Panc1 (cell line): ENCODE results near the gene C2CD2. TPM values are rescaled to one million over a fixed set of nuclear protein-coding genes. Genes with fewer than 3 reads are reported as not detected.

ENCODE experiments used
- ATAC-seq: fragments of 200-7000 bp; cut with Tn5 transposase; 2 replicates; pipeline ENCODE4 v1.9.1; 2020; ENCODE audit warnings: mild to moderate bottlenecking, moderate library complexity
- BruUV-seq: library from RNA; stranded (reverse); fragments of 400-500 nt; replicated peaks from 2 replicates; lab custom pipeline; 2021; lab: Mats Ljungman, UMichigan
- CTCF ChIA-PET: fragments of 300-600 bp; sonication (Branson Sonifier 250); formaldehyde crosslinking; loops from one replicate; lab custom pipeline; 2022; ENCODE audit warnings: antibody characterized with exemption; lab: Charles Lee
- POLR2A ChIA-PET: fragments of 300-600 bp; sonication (Branson Sonifier 250); formaldehyde crosslinking; loops from one replicate; lab custom pipeline; 2022; ENCODE audit warnings: antibody characterized with exemption; lab: Charles Lee
- DNase-seq: peaks from one replicate; pipeline ENCODE4 v3.0.0-alpha.2; 2010; ENCODE audit warnings: low read depth, low spot score
- H3K27ac ChIP-seq: 2 replicates; pipeline ENCODE4 v1.5.1; 2011; ENCODE audit warnings: mild to moderate bottlenecking, low read length, inconsistent platforms
- H3K27me3 ChIP-seq: fragments of 200-500 bp; sonication (Bioruptor generic); 2 replicates; pipeline ENCODE4 v1.6.0; 2014; ENCODE audit warnings: low read length, inconsistent platforms; ENCODE audit not compliant: control insufficient read depth, insufficient read depth
- H3K36me3 ChIP-seq: fragments of 200-500 bp; sonication (Bioruptor generic); 2 replicates; pipeline ENCODE4 v1.5.1; 2014; ENCODE audit warnings: inconsistent platforms, mild to moderate bottlenecking, low read length, moderate library complexity; ENCODE audit not compliant: control insufficient read depth, insufficient read depth
- H3K4me1 ChIP-seq: 2 replicates; pipeline ENCODE4 v1.5.1; 2011; ENCODE audit warnings: inconsistent platforms, mild to moderate bottlenecking, low read length, moderate library complexity; ENCODE audit not compliant: control insufficient read depth, insufficient read depth
- H3K4me3 ChIP-seq, 2 experiments: 2 replicates each; pipeline ENCODE4 v1.5.1; 2011 to 2012; ENCODE audit warnings: low read depth in 2 of 2, low read length in 2 of 2, mild to moderate bottlenecking in 2 of 2, inconsistent platforms in 1 of 2, moderate library complexity in 1 of 2
- H3K9me3 ChIP-seq: fragments of 200-500 bp; sonication (Bioruptor generic); 2 replicates; pipeline ENCODE4 v1.5.1; 2014; ENCODE audit warnings: low read depth, mild to moderate bottlenecking, inconsistent platforms, low read length, moderate library complexity; ENCODE audit not compliant: control insufficient read depth, insufficient read depth
- POLR2AphosphoS5 ChIP-seq: IDR thresholded peaks from 2 replicates; pipeline ENCODE4 v1.6.1; 2012; ENCODE audit warnings: mild to moderate bottlenecking, low read depth, low read length, moderate library complexity
- SIN3A ChIP-seq: IDR thresholded peaks from 2 replicates; pipeline ENCODE4 v1.6.1; 2012; ENCODE audit warnings: low read depth, mild to moderate bottlenecking, low read length, moderate library complexity, borderline replicate concordance; ENCODE audit not compliant: insufficient read depth
- TCF7L2 ChIP-seq: IDR thresholded peaks from 2 replicates; pipeline ENCODE4 v1.6.1; 2011; ENCODE audit warnings: mild to moderate bottlenecking, low read depth, low read length, inconsistent platforms
- in situ Hi-C: cut with HindIII; loops from 2 replicates; pipeline ENCODE4 v1.10.0; 2016; ENCODE audit warnings: low sequenced_read_pairs, low pct_unique_long_range_greater_than_20kb
- intact Hi-C: fragments of 100-400 bp; cut with micrococcal nuclease; formaldehyde crosslinking; loops from one replicate; pipeline ENCODE4 v1.10.0; 2022; ENCODE audit not compliant: unreplicated experiment
- total RNA-seq: library from RNA; stranded (reverse); gene quantifications from one replicate; pipeline ENCODE4 v1.2.1, GENCODE V29; 2021; ENCODE audit not compliant: unreplicated experiment
- TF ChIP-seq, protein P1 (sequence below): fragments of 450-650 bp; IDR thresholded peaks from 2 replicates; pipeline ENCODE4 v1.5.1; 2017; ENCODE audit warnings: mild to moderate bottlenecking
- TF ChIP-seq, protein P2 (sequence below), 2 experiments: IDR thresholded peaks; 2 replicates each; pipeline ENCODE4 v1.6.1; 2011 to 2012; ENCODE audit warnings: low read depth in 2 of 2, control low read depth in 1 of 2, low read length in 1 of 2, mild to moderate bottlenecking in 1 of 2, moderate library complexity in 1 of 2; ENCODE audit not compliant: insufficient read depth in 1 of 2

Gene C2CD2
- total RNA-seq, 1 experiment from 2014 or later = 14.0 TPM

DNA sequence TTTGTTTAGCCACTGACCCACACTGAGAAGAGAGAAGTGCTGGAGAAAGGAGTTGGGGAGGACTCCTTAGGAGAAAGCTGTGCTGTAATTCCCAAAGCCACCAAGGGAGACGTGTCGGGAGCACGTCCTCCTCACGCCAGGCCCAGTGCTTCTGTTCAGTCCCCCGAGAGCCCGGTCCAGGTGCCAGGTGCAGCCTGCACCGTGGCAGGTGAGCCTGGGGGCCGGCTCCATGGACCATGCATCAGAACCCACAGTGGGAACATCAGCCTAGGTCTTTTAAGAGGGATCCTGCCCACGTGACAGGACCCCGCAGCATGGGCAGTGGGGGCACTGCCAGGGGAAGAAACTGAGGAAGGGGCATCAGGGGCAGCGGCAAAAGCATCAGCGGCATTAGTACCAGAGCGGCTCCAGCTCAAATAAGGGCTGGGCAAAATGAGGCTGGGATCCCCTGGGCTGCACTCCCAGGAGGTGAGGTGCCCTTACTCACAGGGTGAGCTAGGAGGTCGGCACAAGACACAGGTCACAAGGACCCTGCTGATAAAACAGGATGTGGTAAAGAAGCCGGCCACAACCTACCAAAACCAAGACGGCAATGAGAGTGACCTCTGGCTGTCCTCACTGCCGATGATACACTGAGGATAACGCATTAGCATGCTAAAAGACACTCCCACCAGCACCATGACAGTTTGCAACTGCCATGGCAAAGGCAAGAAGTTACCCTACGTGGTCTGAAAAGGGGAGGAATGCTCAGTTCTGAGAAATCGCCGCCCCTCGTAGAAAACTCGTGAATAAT lies 50.1 kb downstream of the C2CD2 start:
- intact Hi-C loops (no loop called here), in situ Hi-C loops (no loop called here)
- ATAC-seq (no peak), DNase-seq (no peak)
- no peak for TF ChIP-seq TCF7L2
- TF ChIP-seq SIN3A = no peak
- TF ChIP-seq, protein P1, sequence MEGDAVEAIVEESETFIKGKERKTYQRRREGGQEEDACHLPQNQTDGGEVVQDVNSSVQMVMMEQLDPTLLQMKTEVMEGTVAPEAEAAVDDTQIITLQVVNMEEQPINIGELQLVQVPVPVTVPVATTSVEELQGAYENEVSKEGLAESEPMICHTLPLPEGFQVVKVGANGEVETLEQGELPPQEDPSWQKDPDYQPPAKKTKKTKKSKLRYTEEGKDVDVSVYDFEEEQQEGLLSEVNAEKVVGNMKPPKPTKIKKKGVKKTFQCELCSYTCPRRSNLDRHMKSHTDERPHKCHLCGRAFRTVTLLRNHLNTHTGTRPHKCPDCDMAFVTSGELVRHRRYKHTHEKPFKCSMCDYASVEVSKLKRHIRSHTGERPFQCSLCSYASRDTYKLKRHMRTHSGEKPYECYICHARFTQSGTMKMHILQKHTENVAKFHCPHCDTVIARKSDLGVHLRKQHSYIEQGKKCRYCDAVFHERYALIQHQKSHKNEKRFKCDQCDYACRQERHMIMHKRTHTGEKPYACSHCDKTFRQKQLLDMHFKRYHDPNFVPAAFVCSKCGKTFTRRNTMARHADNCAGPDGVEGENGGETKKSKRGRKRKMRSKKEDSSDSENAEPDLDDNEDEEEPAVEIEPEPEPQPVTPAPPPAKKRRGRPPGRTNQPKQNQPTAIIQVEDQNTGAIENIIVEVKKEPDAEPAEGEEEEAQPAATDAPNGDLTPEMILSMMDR = no peak
- TF ChIP-seq, protein P2, sequence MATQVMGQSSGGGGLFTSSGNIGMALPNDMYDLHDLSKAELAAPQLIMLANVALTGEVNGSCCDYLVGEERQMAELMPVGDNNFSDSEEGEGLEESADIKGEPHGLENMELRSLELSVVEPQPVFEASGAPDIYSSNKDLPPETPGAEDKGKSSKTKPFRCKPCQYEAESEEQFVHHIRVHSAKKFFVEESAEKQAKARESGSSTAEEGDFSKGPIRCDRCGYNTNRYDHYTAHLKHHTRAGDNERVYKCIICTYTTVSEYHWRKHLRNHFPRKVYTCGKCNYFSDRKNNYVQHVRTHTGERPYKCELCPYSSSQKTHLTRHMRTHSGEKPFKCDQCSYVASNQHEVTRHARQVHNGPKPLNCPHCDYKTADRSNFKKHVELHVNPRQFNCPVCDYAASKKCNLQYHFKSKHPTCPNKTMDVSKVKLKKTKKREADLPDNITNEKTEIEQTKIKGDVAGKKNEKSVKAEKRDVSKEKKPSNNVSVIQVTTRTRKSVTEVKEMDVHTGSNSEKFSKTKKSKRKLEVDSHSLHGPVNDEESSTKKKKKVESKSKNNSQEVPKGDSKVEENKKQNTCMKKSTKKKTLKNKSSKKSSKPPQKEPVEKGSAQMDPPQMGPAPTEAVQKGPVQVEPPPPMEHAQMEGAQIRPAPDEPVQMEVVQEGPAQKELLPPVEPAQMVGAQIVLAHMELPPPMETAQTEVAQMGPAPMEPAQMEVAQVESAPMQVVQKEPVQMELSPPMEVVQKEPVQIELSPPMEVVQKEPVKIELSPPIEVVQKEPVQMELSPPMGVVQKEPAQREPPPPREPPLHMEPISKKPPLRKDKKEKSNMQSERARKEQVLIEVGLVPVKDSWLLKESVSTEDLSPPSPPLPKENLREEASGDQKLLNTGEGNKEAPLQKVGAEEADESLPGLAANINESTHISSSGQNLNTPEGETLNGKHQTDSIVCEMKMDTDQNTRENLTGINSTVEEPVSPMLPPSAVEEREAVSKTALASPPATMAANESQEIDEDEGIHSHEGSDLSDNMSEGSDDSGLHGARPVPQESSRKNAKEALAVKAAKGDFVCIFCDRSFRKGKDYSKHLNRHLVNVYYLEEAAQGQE (IDR thresholded peaks at IDR 0.05; ENCODE audit: insufficient read depth in 1 of 2, low read depth in 2 of 2, low read length in 1 of 2) = no peak
- TF ChIP-seq POLR2AphosphoS5 = no peak
- no peaks in the 10 kb centered on the region for H3K4me1 ChIP-seq
- H3K9me3 ChIP-seq = no peaks in the 10 kb centered on the region
- ChIA-PET CTCF (no interaction called here), POLR2A (no interaction called here)
- no peak overlapping the region for H3K4me3 ChIP-seq
- no TSS peak for BruUV-seq
- H3K27ac ChIP-seq = no peak overlapping the region
- no peaks in the 10 kb centered on the region for H3K36me3 ChIP-seq
- H3K27me3 ChIP-seq = no peaks in the 10 kb centered on the region

DNA sequence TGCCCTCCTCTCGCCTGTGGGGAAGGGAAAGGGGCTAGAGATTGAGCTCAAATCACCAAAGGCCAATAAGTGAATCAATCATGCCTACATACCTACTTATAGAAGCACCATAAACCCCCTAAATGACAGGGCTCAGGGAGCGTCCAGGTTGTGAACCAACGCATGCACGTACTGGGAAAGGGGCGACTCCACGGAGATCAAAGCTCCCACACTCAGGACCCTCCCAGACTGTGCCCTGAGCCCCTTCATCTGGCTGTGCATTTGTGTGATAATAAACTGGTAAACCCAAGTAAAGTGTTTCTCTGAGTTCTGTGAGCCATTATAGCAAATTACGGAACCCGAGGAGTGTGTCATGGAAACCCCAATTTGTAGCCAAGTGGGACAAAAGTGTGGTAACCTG lies 50.9 kb downstream of the C2CD2 start:
- TF ChIP-seq, protein P2 (IDR thresholded peaks at IDR 0.05; ENCODE audit: insufficient read depth in 1 of 2, low read depth in 2 of 2, low read length in 1 of 2) = no peak
- no peak for TF ChIP-seq SIN3A
- no peak for TF ChIP-seq POLR2AphosphoS5
- TF ChIP-seq, protein P1 = no peak
- no peak for TF ChIP-seq TCF7L2
- Histone ChIP-seq H3K27me3 (no peaks in the 10 kb centered on the region), H3K27ac (no peak overlapping the region), H3K36me3 (no peaks in the 10 kb centered on the region), H3K4me1 (no peaks in the 10 kb centered on the region), H3K4me3 (no peak overlapping the region), H3K9me3 (no peaks in the 10 kb centered on the region)
- DNase-seq = no peak
- BruUV-seq = no TSS peak
- ChIA-PET POLR2A (no interaction called here), CTCF (no interaction called here)
- intact Hi-C loops = no loop called here
- ATAC-seq = no peak
- in situ Hi-C loops = no loop called here
